Omental fat pad (tissue), 4 donors: ENCODE results near the gene APOBEC3H. TPM values are rescaled to one million over a fixed set of nuclear protein-coding genes. Genes with fewer than 3 reads are reported as not detected.

Source experiments
- ATAC-seq: fragments of 150-250 bp; one replicate; pipeline ENCODE4 v1.9.1; 2016; ENCODE audit warnings: mild to moderate bottlenecking, moderate library complexity; ENCODE audit not compliant: low FRiP score
- DNase-seq: peaks from one replicate; pipeline ENCODE4 v3.0.0-alpha.2; 2019; ENCODE audit warnings: low spot score
- total RNA-seq, 4 donors: library from RNA; depleted of rRNA; stranded (reverse); fragments of >200 nt; gene quantifications; one replicate each; pipeline ENCODE4 v1.1.0, GENCODE V29; 2016
- TF ChIP-seq, protein P1 (sequence below), 3 donors: fragments of 450-650 bp; IDR thresholded peaks; one replicate each; pipeline ENCODE4 v1.5.1; 2016 to 2017; ENCODE audit warnings: antibody characterized with exemption in 3 of 3, mild to moderate bottlenecking in 3 of 3, moderate library complexity in 2 of 3

The APOBEC3H gene
- total RNA-seq, 4 donors from 2014 or later: 0.63 to 0.95 TPM; not detected in 2

GRCh38 chr22:39149915-39150847 lies 53.1 kb downstream of the APOBEC3H start:
- DNase-seq (no peak), ATAC-seq (no peak)
- TF ChIP-seq, protein P1, sequence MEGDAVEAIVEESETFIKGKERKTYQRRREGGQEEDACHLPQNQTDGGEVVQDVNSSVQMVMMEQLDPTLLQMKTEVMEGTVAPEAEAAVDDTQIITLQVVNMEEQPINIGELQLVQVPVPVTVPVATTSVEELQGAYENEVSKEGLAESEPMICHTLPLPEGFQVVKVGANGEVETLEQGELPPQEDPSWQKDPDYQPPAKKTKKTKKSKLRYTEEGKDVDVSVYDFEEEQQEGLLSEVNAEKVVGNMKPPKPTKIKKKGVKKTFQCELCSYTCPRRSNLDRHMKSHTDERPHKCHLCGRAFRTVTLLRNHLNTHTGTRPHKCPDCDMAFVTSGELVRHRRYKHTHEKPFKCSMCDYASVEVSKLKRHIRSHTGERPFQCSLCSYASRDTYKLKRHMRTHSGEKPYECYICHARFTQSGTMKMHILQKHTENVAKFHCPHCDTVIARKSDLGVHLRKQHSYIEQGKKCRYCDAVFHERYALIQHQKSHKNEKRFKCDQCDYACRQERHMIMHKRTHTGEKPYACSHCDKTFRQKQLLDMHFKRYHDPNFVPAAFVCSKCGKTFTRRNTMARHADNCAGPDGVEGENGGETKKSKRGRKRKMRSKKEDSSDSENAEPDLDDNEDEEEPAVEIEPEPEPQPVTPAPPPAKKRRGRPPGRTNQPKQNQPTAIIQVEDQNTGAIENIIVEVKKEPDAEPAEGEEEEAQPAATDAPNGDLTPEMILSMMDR (IDR thresholded peaks at IDR 0.05): no peak

DNA sequence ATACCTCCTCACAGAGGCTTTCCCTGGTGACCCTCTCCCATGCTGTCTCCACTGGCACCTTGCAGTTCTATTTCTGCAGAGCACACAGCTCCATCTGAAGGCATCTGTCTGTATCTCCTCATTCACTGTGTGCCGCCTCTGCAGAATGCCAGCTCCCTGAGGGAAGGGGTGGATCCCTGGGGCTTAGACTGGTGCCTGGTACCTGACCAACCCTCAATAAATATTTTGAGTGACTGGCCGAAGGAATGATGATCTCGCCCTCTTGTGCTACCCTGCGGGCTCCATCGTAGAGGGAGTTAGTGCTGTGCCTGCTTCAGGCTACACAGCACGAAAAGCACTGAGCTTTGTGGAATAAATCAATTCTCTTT lies 53.8 kb downstream of the APOBEC3H start:
- no peak for DNase-seq

DNA sequence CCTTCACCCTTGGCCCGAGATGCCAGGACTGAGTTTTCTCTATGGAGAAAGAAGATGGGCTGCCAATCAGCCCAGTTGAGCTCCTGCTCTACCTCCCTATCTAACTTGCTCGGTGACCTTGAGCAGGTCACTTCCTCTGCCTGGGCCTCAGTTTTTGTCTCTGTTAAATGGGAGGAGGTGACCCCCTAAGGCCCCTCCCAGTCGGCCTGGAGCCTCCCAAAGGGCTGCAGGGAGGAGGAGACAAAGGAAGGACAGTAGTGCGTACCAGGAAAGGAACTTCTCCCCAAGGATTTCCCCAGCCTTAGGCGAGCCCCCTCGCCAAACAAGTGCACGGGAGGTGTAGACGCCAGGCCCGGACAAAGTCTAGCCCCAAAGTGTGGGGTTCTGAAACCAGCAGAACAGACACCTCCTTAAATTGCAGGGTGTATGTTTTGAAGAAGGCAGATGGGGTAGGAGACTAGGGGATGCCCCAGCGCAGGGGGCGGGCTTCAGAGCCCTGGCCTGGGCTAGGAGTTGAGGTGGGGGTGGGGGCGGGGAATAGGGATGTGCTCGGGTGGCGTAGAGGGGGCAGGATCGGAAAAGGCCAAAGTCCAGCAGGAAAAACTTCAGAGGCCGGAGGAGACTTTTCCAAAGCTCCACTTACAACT lies 54.4 kb downstream of the APOBEC3H start:
- no peak for ATAC-seq
- DNase-seq: no peak
- TF ChIP-seq, protein P1 (IDR thresholded peaks at IDR 0.05): no peak

More for the DNA sequence above, 53.8 kb downstream of the APOBEC3H start:
- TF ChIP-seq, protein P1 (IDR thresholded peaks at IDR 0.05): no peak
- ATAC-seq: no peak

GRCh38 chr22:39152024-39152510 lies 55.0 kb downstream of the APOBEC3H start:
- ATAC-seq (peak; percentile 1), DNase-seq (no peak)
- TF ChIP-seq, protein P1 (IDR thresholded peaks at IDR 0.05): no peak

DNA sequence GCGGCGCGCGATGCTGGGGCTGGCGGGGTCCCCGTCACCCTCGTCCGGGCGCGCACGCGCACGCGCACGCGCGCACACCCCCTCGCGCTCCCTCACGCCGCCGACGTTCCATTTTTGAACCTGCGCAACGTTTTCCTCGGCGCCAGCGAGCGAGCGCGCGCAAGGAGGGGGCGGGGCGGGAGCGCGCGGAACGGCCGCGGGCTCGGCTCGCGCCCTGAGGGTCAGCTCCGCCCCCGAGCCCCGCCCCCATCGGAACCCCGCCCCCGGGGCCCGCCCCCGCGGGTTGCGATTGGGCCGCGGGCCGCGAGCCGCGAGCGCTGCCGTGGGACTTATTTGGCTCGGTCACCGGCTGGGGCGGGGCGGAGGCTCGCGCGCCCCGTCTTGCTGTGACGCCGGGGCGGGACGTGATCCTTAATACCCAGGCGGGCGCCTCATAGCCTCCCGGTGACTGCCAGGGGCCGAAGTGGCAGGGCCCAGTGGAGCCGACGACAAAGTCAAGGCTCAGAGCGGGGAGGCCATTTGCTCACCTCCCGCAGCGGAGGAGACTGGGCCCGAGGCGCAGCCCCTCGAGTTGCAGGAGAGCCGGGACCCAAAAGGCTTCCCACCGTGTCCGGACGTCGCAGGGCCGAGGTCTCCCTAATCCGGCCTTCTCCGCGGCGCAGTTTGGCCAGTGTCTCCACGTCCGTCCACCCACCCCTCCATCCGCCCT lies 55.6 kb downstream of the APOBEC3H start, which contains the start of gene CBX7:
Gene CBX7 (minus strand): TSS at position 170 of the 709 bp plus-strand sequence. CDS start 236 bp downstream, outside the sequence.
- TF ChIP-seq, protein P1 (IDR thresholded peaks at IDR 0.05): no peak
- peak; percentile 85 for DNase-seq
- ATAC-seq: peak; percentile 86

DNA sequence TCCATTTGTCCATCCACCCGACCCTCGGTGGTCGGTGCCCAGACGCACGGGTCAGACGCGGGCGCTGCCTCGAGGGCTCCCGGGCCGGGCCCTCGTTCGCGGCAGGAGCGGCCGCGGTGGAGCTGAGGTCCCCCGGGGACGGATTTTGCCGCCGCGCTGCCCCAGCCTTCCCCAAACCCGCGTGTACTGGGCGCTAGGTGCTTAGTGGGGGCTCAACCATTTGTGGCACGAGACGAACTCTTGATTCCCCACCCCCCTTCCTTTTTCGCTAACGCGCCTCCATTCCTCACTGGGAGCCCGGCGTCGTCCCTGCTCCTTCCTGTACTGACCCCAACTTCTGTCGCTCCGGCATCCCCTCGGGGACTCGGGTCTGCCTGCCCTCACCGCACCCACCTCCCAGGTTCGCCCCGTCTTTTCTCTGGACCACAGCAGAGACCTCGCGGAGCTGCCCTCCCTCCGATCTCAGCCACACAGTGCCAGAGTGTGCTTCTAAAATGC lies 56.2 kb downstream of the APOBEC3H start:
- TF ChIP-seq, protein P1 (IDR thresholded peaks at IDR 0.05): no peak
- ATAC-seq: no peak
- DNase-seq: no peak
